Gastrocnemius medialis (tissue), 4 donors: Measurements from ENCODE around the gene SMDT1. TPM values are rescaled to one million over a fixed set of nuclear protein-coding genes. Genes with fewer than 3 reads are reported as not detected.
A peak's percentile ranks its signal among the peaks of the same experiment; 100 is the strongest.
"Not testable (repeated sequence)": the region's sequence is repeated elsewhere in the genome, so short reads cannot be mapped to it uniquely, and the experiment has no call there.

Source experiments
- ATAC-seq, 2 donors: fragments of 150-250 bp; one replicate each; pipeline ENCODE4 v1.9.1; 2016
- DNase-seq, 2 donors: peaks; one replicate each; pipeline ENCODE4 v3.0.0-alpha.2; 2019
- H3K27ac ChIP-seq, 4 donors: fragments of 200-600 bp; sonication (generic); 1 replicate in 1 of 4; 2 replicates in 3 of 4; pipeline ENCODE4 v1.5.1; 2016 to 2018; ENCODE audit warnings: mild to moderate bottlenecking in 2 of 4, moderate library complexity in 1 of 4
- H3K27me3 ChIP-seq, 3 donors: fragments of 200-600 bp; sonication (generic) in 2 of 3; 1 replicate in 1 of 3; 2 replicates in 2 of 3; pipeline versions ENCODE4 v1.5.1 to v1.6.0; 2016 to 2019; ENCODE audit warnings: mild to moderate bottlenecking in 1 of 3, moderate library complexity in 1 of 3
- H3K36me3 ChIP-seq, 2 donors: fragments of 200-600 bp; sonication (generic) in 1 of 2; one replicate each; pipeline ENCODE4 v1.5.1; 2017 to 2018
- H3K4me1 ChIP-seq, 2 donors: fragments of 200-600 bp; sonication (generic) in 1 of 2; one replicate each; pipeline ENCODE4 v1.5.1; 2016 to 2017; ENCODE audit warnings: mild to moderate bottlenecking in 2 of 2
- H3K4me3 ChIP-seq, 4 donors: fragments of 200-600 bp; sonication (generic) in 3 of 4; 1 replicate in 1 of 4; 2 replicates in 3 of 4; pipeline ENCODE4 v1.5.1; 2016 to 2019; ENCODE audit warnings: mild to moderate bottlenecking in 2 of 4
- H3K9me3 ChIP-seq, 3 donors: fragments of 200-600 bp; sonication (generic) in 2 of 3; 1 replicate in 1 of 3; 2 replicates in 2 of 3; pipeline ENCODE4 v1.5.1; 2016 to 2019
- POLR2A ChIP-seq, 2 donors: fragments of 450-650 bp; IDR thresholded peaks; one replicate each; pipeline ENCODE4 v1.6.1; 2017; ENCODE audit warnings: antibody characterized with exemption in 2 of 2, mild to moderate bottlenecking in 2 of 2, moderate library complexity in 2 of 2
- in situ Hi-C, 4 donors: fragments of 200-750 bp; cut with MboI; loops; one replicate each; pipeline versions ENCODE4 v1.15.0 to v1.8.0; 2017; ENCODE audit warnings: low sequenced_read_pairs in 4 of 4
- intact Hi-C: fragments of 100-400 bp; cut with DNase I; formaldehyde crosslinking; loops from one replicate; pipeline ENCODE4 v1.15.1; 2023; ENCODE audit warnings: low total_unique reads
- total RNA-seq, 4 donors: library from RNA; depleted of rRNA; stranded (reverse); fragments of >200 nt; gene quantifications; one replicate each; pipeline versions ENCODE4 v1.1.0 to v1.2.3, GENCODE V29; 2016
- TF ChIP-seq, protein P1 (sequence below), 5 experiments: fragments of 450-650 bp in 3 of 5; fragments of 200-600 bp in 2 of 5; sonication (generic) in 2 of 5; IDR thresholded peaks in 4 of 5; conservative IDR thresholded peaks in 1 of 5; 1 replicate in 4 of 5; 2 replicates in 1 of 5; pipeline ENCODE4 v1.5.1; 2016 to 2019; ENCODE audit warnings: antibody characterized with exemption in 5 of 5, mild to moderate bottlenecking in 3 of 5, moderate library complexity in 3 of 5

SMDT1 gene
- total RNA-seq, 4 donors from 2014 or later: 7.9 to 14.6 (median 9.8) TPM

DNA sequence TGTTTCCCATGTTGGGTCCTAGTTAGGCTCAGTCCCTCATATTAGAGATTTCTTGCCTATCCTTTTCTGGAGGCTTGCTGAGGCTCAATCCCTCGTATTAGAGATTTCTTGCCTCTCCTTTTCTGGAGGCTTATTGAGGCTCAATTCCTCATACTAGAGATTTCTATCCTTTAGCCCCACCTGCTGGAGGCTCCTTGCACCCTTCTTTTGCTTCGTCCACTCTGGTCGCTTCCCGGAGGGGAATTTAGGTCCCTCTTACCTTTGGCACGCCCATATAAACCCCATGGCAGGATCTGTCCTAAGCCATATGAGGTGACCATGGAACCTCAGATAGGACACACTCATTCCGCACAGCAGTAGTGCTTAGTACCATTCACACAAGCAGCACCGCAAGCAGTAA is 35.2 kb downstream of the SMDT1 start:
- peaks cover 6 to 8% of the 10 kb centered on the region in 2 donors for H3K4me1 ChIP-seq
- intact Hi-C loops: loop anchor here (1.0 to 10.0 kb wide), 2 partner anchors 24 to 150 kb away; partner anchors contain the start of genes NDUFA6 and SEPTIN3
- no peaks in the 10 kb centered on the region for H3K9me3 ChIP-seq
- no peak for ATAC-seq
- no peak for DNase-seq
- no peak overlapping the region for H3K4me3 ChIP-seq
- no peaks in the 10 kb centered on the region for H3K36me3 ChIP-seq
- no peaks in the 10 kb centered on the region for H3K27me3 ChIP-seq
- H3K27ac ChIP-seq: no peak overlapping the region
- no peak for TF ChIP-seq POLR2A (IDR thresholded peaks at IDR 0.05)
- TF ChIP-seq, protein P1, sequence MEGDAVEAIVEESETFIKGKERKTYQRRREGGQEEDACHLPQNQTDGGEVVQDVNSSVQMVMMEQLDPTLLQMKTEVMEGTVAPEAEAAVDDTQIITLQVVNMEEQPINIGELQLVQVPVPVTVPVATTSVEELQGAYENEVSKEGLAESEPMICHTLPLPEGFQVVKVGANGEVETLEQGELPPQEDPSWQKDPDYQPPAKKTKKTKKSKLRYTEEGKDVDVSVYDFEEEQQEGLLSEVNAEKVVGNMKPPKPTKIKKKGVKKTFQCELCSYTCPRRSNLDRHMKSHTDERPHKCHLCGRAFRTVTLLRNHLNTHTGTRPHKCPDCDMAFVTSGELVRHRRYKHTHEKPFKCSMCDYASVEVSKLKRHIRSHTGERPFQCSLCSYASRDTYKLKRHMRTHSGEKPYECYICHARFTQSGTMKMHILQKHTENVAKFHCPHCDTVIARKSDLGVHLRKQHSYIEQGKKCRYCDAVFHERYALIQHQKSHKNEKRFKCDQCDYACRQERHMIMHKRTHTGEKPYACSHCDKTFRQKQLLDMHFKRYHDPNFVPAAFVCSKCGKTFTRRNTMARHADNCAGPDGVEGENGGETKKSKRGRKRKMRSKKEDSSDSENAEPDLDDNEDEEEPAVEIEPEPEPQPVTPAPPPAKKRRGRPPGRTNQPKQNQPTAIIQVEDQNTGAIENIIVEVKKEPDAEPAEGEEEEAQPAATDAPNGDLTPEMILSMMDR (IDR thresholded peaks at IDR 0.05 in 4 of 5, conservative IDR thresholded peaks at IDR 0.05 in 1 of 5): peak in 1 of 5 experiments; percentile 38
- in situ Hi-C loops: no loop called here

DNA sequence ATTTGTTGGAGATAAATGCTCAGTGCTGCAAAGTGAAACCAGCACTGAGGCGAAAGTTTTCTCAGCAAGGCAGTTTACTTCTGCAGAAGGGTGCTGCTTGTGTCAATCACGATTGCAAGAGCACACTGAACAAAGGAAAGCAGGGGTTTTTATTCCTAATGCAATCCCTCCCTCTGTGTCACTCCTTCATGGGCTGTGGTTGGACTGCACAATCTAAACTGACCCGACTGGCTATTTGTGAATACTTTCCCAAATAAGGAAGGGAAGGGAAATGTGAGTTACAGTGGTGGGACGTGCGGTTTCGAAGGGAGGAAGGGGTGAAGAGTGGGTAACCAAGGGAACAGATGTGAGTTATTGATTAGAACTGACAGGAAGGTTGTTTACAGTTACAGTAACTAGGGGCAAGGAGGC is 35.9 kb downstream of the SMDT1 start:
- intact Hi-C loops: loop anchor here (10.0 kb wide), 1 partner anchor 151 kb away; the partner anchor contains the start of gene SEPTIN3
- ATAC-seq, in situ Hi-C loops: not testable (repeated sequence)

DNA sequence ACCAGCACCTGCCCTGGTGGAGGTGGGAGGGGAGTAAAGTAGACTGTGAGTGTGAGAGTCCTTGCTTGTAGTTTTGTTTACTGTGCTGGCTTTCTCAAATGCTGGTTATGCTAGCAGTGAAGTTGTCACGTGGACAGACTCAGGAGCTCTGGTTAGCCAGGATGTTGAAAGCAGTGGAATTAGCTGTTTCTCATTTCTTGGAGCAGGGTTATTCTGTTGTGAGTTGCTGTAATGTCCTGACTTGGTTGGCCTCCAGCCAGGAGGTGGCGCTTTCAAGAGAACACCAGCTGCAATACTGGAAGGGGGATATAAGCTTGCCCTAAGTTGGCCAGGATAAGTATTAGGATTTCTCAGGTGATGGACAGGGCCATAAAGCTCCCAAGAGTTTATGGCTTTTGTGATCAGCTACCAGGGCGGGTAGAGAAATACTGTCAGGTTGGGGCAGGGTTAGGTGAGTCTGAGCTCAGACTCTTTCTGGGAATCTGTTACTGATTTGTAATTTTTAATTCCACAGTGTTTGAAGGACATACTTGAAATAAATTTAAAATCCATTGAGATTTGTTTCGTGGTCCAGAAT is 37.4 kb downstream of the SMDT1 start:
- Histone ChIP-seq H3K36me3 (no peaks in the 10 kb centered on the region), H3K27ac (peak overlapping the region in 1 of 4 donors; percentile 31), H3K4me1 (peaks cover 6 to 8% of the 10 kb centered on the region in 2 donors), H3K9me3 (no peaks in the 10 kb centered on the region), H3K27me3 (no peaks in the 10 kb centered on the region), H3K4me3 (no peak overlapping the region)
- no peak for DNase-seq
- ATAC-seq: peak; percentile 24 to 58
- intact Hi-C loops (loop anchor here (10.0 kb wide), 1 partner anchor 152 kb away; the partner anchor contains the start of gene SEPTIN3), in situ Hi-C loops (no loop called here)
- TF ChIP-seq, protein P1 (IDR thresholded peaks at IDR 0.05 in 4 of 5, conservative IDR thresholded peaks at IDR 0.05 in 1 of 5): no peak
- no peak for TF ChIP-seq POLR2A (IDR thresholded peaks at IDR 0.05)

More for the DNA sequence above, 35.9 kb downstream of the SMDT1 start:
- not testable (repeated sequence) for H3K36me3 ChIP-seq, H3K27me3 ChIP-seq, DNase-seq, H3K9me3 ChIP-seq, H3K27ac ChIP-seq, H3K4me3 ChIP-seq, H3K4me1 ChIP-seq

DNA sequence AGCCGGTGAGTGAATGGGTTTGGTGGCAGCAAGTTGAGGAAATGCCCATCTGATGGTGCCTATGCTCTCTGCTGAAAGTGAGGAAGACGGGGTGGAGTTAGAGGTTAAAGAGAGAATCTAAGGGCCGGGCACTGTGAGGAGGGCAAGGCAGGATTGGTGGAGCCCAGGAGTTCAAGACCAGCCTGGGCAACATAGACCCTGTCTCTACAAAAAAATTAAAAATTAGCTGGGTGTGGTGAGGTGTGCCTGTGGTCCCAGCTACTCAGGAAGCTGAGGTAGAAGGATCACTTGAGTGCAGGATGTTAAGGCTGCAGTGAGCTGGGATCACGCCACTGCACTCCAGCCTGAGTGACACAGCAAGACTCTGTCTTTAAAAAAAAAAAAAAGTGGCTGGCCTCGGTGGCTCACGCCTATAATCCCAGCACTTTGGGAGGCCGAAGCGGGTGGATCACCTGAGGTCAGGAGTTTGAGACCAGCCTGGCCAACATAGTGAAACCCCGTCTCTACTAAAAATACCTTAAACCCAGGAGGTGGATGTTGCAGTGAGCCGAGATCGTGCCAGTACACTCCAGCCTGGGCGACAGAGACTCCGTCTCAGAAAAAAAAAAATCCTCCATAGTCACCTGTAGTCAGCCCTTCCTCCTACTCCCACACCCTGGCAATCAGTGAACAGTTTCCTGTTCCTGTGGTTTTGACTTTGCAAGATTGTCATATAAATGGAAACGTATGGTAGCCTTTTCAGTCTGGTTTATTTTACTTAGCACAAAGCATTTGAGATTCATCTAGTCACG is 40.9 kb downstream of the SMDT1 start:
- H3K27ac ChIP-seq, H3K36me3 ChIP-seq, H3K4me3 ChIP-seq, DNase-seq, intact Hi-C loops, H3K27me3 ChIP-seq, ATAC-seq, H3K9me3 ChIP-seq, in situ Hi-C loops, H3K4me1 ChIP-seq: not testable (repeated sequence)

DNA sequence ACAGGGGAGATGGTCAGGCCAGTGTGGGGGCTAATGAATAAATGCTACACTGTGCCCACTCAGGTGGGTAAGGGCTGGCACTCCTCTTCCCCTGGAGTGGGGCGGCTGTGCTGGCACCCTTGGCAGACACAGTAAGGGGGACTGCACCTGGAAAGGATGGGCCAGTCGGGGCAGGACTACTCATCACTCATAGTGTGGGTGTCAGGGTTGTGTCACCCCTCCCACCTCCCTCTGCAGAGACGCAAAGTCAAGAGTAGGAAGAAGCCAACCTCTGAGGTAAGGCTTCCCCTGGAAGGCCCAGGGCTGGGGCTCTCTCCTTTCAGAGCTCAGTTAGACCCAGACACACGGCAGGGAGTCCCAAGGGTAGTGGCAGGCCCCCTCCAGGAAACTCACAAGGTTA is 44.0 kb downstream of the SMDT1 start:
- H3K27me3 ChIP-seq, ATAC-seq, in situ Hi-C loops, H3K27ac ChIP-seq, DNase-seq, H3K36me3 ChIP-seq, H3K9me3 ChIP-seq, H3K4me3 ChIP-seq, intact Hi-C loops, H3K4me1 ChIP-seq: not testable (repeated sequence)

DNA sequence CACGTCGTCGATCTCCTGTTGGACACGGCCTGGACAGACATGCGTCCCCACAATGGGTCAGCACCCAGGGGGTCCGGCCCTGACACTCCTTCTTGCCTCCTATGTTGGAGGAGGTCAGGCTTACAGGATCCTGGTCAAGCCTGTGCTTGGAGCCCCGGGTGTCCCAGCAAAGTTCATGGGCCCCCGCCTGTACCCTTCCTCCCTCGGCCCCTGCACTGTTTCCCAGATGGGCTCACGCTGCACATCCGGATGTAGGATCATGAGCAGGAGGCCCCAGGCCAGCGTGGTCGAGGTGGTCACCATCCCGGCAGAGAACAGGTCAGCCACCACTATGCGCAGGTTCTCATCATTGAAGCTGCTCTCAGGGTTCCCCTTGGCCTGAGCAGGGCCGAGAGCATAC is 48.1 kb downstream of the SMDT1 start:
- no peak overlapping the region for H3K4me3 ChIP-seq
- no peak overlapping the region for H3K27ac ChIP-seq
- H3K9me3 ChIP-seq: no peaks in the 10 kb centered on the region
- no peak for DNase-seq
- TF ChIP-seq, protein P1 (IDR thresholded peaks at IDR 0.05 in 4 of 5, conservative IDR thresholded peaks at IDR 0.05 in 1 of 5): no peak
- intact Hi-C loops: no loop called here
- H3K4me1 ChIP-seq: no peaks in the 10 kb centered on the region
- H3K27me3 ChIP-seq: no peaks in the 10 kb centered on the region
- no peak for ATAC-seq
- in situ Hi-C loops: no loop called here
- no peaks in the 10 kb centered on the region for H3K36me3 ChIP-seq

DNA sequence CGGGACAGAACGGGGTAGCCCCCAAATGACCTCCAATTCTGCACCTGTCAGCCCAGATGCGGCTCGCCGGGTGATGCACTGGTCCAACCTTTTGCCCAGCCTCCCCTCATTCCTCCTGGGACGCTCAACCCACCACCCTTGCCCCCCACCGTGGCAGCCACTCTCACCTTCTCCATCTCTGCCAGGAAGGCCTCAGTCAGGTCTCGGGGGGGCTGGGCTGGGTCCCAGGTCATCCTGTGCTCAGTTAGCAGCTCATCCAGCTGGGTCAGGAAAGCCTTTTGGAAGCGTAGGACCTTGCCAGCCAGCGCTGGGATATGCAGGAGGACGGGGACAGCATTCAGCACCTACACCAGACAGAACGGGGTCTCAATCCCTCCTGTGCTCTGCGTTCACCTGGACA is 48.5 kb downstream of the SMDT1 start:
- H3K27ac ChIP-seq, DNase-seq, ATAC-seq, in situ Hi-C loops, H3K9me3 ChIP-seq, H3K27me3 ChIP-seq, H3K4me1 ChIP-seq, H3K4me3 ChIP-seq, H3K36me3 ChIP-seq, intact Hi-C loops: not testable (repeated sequence)

DNA sequence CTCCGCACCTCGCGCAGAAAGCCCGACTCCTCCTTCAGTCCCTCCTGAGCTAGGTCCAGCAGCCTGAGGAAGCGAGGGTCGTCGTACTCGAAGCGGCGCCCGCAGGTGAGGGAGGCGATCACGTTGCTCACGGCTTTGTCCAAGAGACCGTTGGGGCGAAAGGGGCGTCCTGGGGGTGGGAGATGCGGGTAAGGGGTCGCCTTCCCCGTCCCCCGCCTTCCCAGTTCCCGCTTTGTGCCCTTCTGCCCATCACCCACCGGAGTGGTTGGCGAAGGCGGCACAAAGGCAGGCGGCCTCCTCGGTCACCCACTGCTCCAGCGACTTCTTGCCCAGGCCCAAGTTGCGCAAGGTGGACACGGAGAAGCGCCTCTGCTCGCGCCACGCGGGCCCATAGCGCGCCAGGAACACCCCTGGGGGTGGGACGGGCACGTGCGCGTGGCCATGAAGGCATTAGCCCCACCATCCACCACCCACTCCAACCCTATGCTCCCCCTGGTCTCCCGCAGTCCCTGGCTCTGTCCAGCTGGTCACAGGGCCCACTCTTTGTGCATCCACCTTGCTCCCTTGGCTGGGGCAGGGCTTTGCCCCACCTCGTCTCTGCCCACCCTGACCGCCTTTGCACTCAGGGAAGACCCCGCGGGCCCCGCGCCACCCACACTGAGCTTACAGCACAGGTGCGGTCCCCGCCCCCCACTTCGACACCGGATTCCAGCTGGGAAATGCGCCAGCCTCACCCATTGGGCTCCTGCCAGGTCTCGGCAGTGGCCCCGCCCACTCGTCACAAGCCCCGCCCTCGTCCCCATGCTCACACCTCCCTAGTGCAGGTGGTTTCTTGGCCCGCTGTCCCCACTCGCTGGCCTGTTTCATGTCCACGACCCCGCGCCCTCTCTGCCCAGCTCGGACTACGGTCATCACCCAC is 49.5 kb downstream of the SMDT1 start:
- H3K4me3 ChIP-seq, DNase-seq, H3K27me3 ChIP-seq, ATAC-seq, in situ Hi-C loops, intact Hi-C loops, H3K27ac ChIP-seq, H3K36me3 ChIP-seq, H3K4me1 ChIP-seq, H3K9me3 ChIP-seq: not testable (repeated sequence)
